ENCODE results near the gene ARL8B. TPM values are rescaled to one million over a fixed set of nuclear protein-coding genes. Genes with fewer than 3 reads are reported as not detected.
"Not testable (repeated sequence)": the region's sequence is repeated elsewhere in the genome, so short reads cannot be mapped to it uniquely, and the experiment has no call there.

The ARL8B gene
- total and polyA plus RNA-seq, 3 donors from 2014 or later, result 50.1 to 60.4 (median 54.5) TPM

GRCh38 chr3:5181469-5182141, 59.5 kb downstream of the ARL8B start:
- Histone ChIP-seq H3K27me3 (no peaks in the 10 kb centered on the region), H3K4me3 (no peak overlapping the region), H3K27ac (no peak overlapping the region), H3K36me3 (ENCODE audit: low read depth, missing control alignments) (no peaks in the 10 kb centered on the region), H3K9me3 (no peaks in the 10 kb centered on the region), H3K4me1 (peaks cover 6% of the 10 kb centered on the region)
- intact Hi-C loops (cut with DNase I; ENCODE audit: low total_unique reads), result no loop called here
- DNase-seq, result no peak
- 90% methylated on average over 2 of the region's 2 CpGs for WGBS, 2 donors
- TF ChIP-seq POLR2A (IDR thresholded peaks at IDR 0.05) (no peak), CTCF (IDR thresholded peaks at IDR 0.05) (no peak)

- H3K36me3 ChIP-seq (ENCODE audit: low read depth, missing control alignments); H3K4me3 ChIP-seq; H3K9me3 ChIP-seq; DNase-seq; intact Hi-C loops (cut with DNase I; ENCODE audit: low total_unique reads); H3K27me3 ChIP-seq; H3K27ac ChIP-seq; H3K4me1 ChIP-seq: not testable (repeated sequence)
- WGBS, 2 donors, result 80% methylated on average over 12 of the region's 12 CpGs
These were observed 61.6 kb downstream of the ARL8B start for GRCh38 chr3:5183714-5184113.

DNA sequence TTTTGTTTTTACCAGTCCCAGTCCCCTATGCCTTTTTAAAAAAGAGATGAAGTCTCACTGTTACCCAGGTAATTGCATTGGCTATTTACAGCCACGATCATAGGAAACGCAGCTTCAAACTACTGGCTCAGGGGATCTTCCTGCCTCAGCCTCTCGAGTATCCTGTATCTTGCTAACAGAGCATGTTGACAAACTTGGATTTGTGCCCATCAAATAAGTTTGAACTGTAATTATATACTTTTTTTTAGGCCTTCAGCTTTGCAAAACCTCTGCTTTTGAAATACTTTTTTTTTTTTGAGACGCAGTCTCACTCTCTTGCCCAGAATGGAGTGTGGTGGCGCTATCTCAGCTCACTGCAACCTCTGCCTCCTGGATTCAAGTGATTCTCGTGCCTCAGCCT, 62.4 kb downstream of the ARL8B start:
- no peak for DNase-seq
- Histone ChIP-seq H3K27ac (no peak overlapping the region), H3K36me3 (ENCODE audit: low read depth, missing control alignments) (no peaks in the 10 kb centered on the region), H3K4me1 (peaks cover 10% of the 10 kb centered on the region), H3K27me3 (no peaks in the 10 kb centered on the region), H3K9me3 (no peaks in the 10 kb centered on the region), H3K4me3 (no peak overlapping the region)
- intact Hi-C loops (cut with DNase I; ENCODE audit: low total_unique reads), result no loop called here
- 66 to 85% methylated on average over 6 of the region's 6 CpGs for WGBS, 2 donors
- TF ChIP-seq CTCF (IDR thresholded peaks at IDR 0.05) (no peak), POLR2A (IDR thresholded peaks at IDR 0.05) (no peak)

GRCh38 chr3:5185093-5185673, 63.1 kb downstream of the ARL8B start:
- intact Hi-C loops (cut with DNase I; ENCODE audit: low total_unique reads), result no loop called here
- H3K36me3 ChIP-seq (ENCODE audit: low read depth, missing control alignments), result no peaks in the 10 kb centered on the region
- 78 to 80% methylated on average over 5 of the region's 5 CpGs for WGBS, 2 donors
- TF ChIP-seq POLR2A (IDR thresholded peaks at IDR 0.05) (no peak), CTCF (IDR thresholded peaks at IDR 0.05) (no peak)
- DNase-seq, result no peak
- H3K27me3 ChIP-seq, result no peaks in the 10 kb centered on the region
- no peaks in the 10 kb centered on the region for H3K9me3 ChIP-seq
- no peak overlapping the region for H3K27ac ChIP-seq
- peaks cover 10% of the 10 kb centered on the region for H3K4me1 ChIP-seq
- H3K4me3 ChIP-seq, result no peak overlapping the region

DNA sequence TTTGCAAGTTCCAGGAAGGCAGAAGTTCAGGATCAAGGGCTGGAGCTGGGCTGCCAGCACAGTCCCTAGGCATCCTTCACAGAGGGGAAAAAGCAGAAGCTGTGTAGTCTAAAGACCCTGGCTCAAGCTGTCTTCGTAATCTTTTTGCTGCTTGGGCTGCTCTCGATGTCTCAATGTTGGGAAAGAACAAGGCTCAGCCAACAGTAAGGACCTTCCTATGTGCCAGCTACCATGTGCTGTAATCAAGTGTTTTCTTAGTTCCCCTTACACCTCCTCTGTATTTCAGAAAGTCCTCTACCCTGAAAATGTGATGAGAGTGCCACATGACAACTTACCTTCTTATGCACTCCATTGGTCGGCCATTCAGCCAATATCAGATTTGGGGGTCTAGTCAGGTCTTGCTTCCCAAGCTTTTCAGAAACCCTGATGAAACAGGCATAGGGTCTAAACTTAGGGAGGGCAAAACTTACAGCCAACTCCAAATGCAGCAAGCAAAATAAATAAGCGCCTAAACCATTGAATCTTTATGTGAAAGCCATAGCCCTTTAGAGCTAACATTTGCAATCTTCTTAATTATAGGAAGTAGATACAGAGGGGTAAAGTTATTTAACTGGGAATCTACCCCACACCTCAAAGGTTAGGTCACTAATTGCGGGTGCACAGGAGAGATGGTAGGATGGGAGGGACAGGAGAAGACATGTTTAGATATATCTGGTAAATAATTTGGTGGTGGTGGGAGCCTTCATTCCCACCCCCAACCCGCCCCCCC, 64.2 kb downstream of the ARL8B start:
- Histone ChIP-seq H3K27me3 (no peaks in the 10 kb centered on the region), H3K27ac (peak overlapping the region in 1 of 2 donors; percentile 96), H3K36me3 (ENCODE audit: low read depth, missing control alignments) (no peaks in the 10 kb centered on the region), H3K4me1 (peaks cover 10% of the 10 kb centered on the region), H3K9me3 (no peaks in the 10 kb centered on the region), H3K4me3 (peak overlapping the region; percentile 95 to 99)
- 48 to 54% methylated on average over 6 of the region's 6 CpGs for WGBS, 2 donors
- TF ChIP-seq CTCF (IDR thresholded peaks at IDR 0.05) (no peak), POLR2A (IDR thresholded peaks at IDR 0.05) (no peak)
- intact Hi-C loops (cut with DNase I; ENCODE audit: low total_unique reads), result no loop called here
- no peak for DNase-seq

Data from testis (tissue), 3 donors.